GM21737 (cell line): ENCODE results near the gene GATA3.

Experiments
- ATAC-seq: cut with Tn5 transposase; IDR thresholded peaks from one replicate; pipeline ENCODE4 v1.9.1; 2021; ENCODE audit warnings: mild to moderate bottlenecking, moderate library complexity; ENCODE audit not compliant: unreplicated experiment

GATA3 gene

DNA sequence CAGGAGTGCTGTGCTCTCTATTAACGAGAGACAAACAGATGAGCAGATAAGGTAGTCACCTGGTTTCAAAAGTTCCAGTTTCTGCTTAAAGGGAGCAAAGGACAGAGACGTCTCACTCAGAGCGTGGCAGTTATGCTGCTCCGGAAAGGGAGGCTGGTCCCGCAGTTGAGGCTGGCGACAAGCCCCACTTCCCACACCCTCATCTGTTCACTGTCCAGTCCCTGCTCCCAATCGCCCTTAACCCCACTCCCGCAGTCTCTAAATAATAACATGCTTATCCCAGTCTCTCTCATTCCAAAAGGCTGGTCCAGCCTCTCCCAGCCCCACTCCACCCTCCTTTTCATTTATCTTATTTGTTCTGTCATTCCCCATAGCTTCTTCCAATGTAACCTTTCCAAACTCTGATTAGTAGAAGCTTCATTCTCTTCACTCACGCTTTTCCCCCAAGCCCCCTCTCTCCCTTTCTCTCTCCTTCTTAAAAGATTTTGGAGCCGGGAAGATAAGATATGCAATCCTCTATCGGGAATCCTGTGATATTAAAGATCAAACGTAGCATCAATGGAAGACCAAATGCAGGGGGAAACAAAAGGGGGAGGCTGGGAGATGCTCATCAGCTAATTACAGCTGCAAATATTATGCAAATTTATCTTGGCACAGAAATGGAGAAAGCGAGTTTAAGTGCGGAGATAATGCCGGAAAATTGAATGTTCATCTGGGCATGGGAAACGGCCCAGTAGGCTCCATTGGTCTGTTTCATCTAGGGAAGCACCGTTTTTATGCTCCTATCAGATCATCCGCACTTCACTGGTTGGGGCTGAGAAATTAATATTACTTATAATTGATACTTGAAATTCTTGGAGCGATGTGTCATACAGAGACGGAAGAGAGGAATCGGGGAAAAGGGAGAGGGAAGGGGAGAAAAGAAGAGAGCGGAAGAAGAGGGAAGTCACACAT, 16.3 kb upstream of the GATA3 start:
- no peak for ATAC-seq

GRCh38 chr10:8039321-8039881, 15.1 kb upstream of the GATA3 start:
- no peak for ATAC-seq

- no peak for ATAC-seq
Measured at GRCh38 chr10:8040651-8041050, 13.8 kb upstream of the GATA3 start.

- ATAC-seq: no peak
Measured at GRCh38 chr10:8041284-8041991, 13.1 kb upstream of the GATA3 start.

DNA sequence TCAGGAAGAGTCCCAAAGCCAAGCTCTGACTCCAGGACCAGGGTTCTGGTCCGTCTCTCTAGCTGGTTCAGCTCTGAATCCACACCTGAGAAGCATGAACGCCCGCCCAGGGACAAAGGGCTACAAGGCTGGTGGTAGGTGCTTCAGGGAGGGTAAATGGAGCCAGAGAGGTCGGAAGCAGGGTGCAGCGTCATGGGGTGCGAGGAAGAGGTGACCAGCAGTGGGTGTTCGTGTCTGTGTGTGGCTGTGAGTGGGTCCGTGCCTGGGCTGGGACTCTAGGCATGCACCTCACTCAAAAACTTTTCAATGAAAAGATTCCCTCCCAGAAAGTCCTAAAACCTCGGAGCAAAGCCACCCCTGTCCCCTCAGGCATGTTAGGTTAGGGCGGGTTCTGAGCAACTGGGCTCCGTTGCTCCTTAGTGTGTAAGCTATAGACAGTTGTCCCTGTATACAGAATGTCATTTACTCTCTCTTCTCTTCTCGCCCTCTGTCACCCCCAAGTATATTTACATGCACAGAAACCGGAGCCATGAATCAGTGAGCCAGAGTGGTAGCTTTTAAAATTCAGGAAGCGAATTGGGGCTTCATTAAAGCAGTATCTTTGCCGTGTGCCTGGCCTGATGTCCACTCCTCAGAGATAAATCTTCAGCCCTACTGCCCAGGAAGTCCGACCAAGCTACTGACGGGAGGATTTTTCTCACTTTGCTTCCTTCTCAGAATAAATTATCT, 12.3 kb upstream of the GATA3 start:
- ATAC-seq: no peak

GRCh38 chr10:8042721-8043568, 11.5 kb upstream of the GATA3 start:
- no peak for ATAC-seq

DNA sequence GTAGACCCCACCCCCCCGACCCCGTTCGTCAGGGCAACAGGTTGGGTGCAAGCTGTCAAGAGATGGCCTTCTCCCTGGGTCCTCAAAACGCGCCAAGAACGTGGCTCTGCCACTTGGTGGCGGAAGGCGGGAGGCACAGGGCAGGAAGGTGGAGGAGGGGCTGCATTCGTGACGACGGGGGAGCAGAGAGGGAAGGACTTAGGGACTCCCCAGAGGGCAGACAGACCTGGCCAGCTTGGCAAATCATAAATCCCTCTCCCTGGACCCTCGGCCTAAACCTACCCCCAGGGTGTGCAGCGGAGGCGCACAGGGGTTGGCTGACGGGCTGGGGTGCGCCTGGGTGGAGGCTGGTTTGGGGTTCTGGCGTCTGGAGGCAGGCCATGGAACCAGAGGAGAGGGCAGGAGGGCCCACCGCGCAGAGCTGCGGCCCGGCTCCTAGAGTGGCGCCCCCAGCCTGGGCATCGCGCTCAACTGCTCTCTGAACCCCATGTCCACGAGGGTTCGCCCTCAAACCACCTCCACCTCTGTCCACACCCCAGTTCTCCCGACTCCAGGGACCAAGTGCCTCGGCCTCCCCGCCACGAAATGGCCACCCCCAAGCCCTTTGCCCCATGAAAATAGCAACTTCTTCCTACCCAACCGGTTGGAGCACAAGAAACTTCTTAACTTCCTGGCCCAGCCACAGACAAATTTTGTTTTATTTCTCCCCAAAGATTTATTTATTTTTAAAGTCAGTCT, 10.8 kb upstream of the GATA3 start:
- ATAC-seq: no peak

- no peak for ATAC-seq
Measured at GRCh38 chr10:8044331-8044907, 10.1 kb upstream of the GATA3 start.

- ATAC-seq: no peak
Measured at GRCh38 chr10:8044908-8045725, 9.4 kb upstream of the GATA3 start.

GRCh38 chr10:8045726-8046494, 8.6 kb upstream of the GATA3 start:
- no peak for ATAC-seq

GRCh38 chr10:8047452-8048280, 6.8 kb upstream of the GATA3 start:
- no peak for ATAC-seq

- no peak for ATAC-seq
Measured at GRCh38 chr10:8048281-8049008, 6.0 kb upstream of the GATA3 start.

DNA sequence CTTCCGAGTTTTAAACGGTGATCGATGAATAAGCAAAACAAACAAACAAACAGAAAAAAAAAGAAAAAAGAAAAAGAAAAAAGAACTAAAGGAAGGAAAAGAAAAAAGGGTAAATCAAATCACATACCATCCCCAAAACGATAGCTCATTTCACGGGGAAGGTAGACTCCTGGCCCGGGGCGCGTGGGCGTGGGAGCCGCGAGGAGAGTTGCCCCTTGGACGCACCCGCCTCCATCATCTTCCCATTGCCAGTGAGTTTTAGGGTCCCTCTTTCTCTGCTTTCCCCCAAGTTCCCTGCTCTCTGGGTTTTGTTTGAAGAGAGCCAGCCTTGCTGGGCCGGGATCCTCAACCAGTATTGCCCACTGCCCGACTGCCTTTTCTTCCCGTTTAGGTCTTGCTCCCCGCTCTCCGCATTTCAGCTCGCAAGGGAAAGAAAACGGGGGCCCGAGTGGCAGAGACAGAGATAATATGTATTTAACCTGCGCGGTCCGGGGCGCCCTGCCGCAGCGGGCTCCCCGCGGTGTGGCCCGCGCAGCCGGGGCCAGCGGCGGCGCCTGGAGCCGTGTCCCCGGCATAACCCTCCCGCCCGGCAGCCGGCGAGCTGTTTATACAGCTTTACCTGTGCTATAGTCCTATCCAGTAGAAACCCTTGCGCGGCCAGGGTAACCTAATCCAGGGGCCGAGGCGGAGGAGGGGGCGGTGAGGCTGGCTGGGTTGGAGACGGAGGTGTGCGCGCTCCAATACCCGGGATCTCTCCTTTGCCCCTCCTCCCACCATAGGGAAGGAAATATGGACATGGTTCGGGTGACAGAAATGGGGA, 5.2 kb upstream of the GATA3 start:
- ATAC-seq: no peak

GRCh38 chr10:8049865-8050555, 4.5 kb upstream of the GATA3 start:
- no peak for ATAC-seq
